GM18907 (cell line): Measurements from ENCODE around the gene TH.

Experiments
- ATAC-seq: cut with Tn5 transposase; IDR thresholded peaks from one replicate; pipeline ENCODE4 v1.9.1; 2021; ENCODE audit warnings: mild to moderate bottlenecking, moderate library complexity; ENCODE audit not compliant: unreplicated experiment

Gene TH

GRCh38 chr11:2171591-2172003 lies at the start of gene TH:
TSS of gene TH (minus strand) at chr11:2171815. CDS start at chr11:2171786, 29 bp downstream.
- ATAC-seq = no peak

- no peak for ATAC-seq
Measured at GRCh38 chr11:2221024-2221423, 49.4 kb upstream of the TH start.

- ATAC-seq = no peak
Measured at GRCh38 chr11:2220173-2220771, 48.7 kb upstream of the TH start.

GRCh38 chr11:2219318-2220017 lies 47.9 kb upstream of the TH start:
- ATAC-seq = no peak

- no peak for ATAC-seq
Measured at GRCh38 chr11:2218031-2218633, 46.5 kb upstream of the TH start.

- no peak for ATAC-seq
Measured at GRCh38 chr11:2217211-2218030, 45.8 kb upstream of the TH start.

GRCh38 chr11:2216400-2217064 lies 44.9 kb upstream of the TH start:
- no peak for ATAC-seq

- no peak for ATAC-seq
Measured at GRCh38 chr11:2215561-2216399, 44.2 kb upstream of the TH start.

- no peak for ATAC-seq
Measured at GRCh38 chr11:2215230-2215560, 43.6 kb upstream of the TH start.

- no peak for ATAC-seq
Measured at GRCh38 chr11:2214527-2215229, 43.1 kb upstream of the TH start.

- no peak for ATAC-seq
Measured at GRCh38 chr11:2213890-2214526, 42.4 kb upstream of the TH start.

GRCh38 chr11:2213384-2213842 lies 41.8 kb upstream of the TH start:
- no peak for ATAC-seq

- ATAC-seq = no peak
Measured at GRCh38 chr11:2212411-2213251, 41.0 kb upstream of the TH start.

GRCh38 chr11:2211113-2211971 lies 39.7 kb upstream of the TH start:
- no peak for ATAC-seq

GRCh38 chr11:2210366-2211112 lies 38.9 kb upstream of the TH start:
- no peak for ATAC-seq

- ATAC-seq = no peak
Measured at GRCh38 chr11:2209900-2210321, 38.3 kb upstream of the TH start.
